Uterus (tissue), 2 donors: ENCODE data around the gene ACSL3.

Experiments
- POLR2A ChIP-seq, 2 donors: fragments of 450-650 bp; IDR thresholded peaks; one replicate each; pipeline ENCODE4 v1.6.1; 2016; ENCODE audit warnings: antibody characterized with exemption in 2 of 2, mild to moderate bottlenecking in 1 of 2, moderate library complexity in 1 of 2
- TF ChIP-seq, protein P1 (sequence below), 4 experiments: fragments of 200-600 bp in 2 of 4; fragments of 450-650 bp in 2 of 4; sonication (generic) in 2 of 4; IDR thresholded peaks; one replicate each; pipeline ENCODE4 v1.5.1; 2016 to 2019; ENCODE audit warnings: antibody characterized with exemption in 4 of 4, mild to moderate bottlenecking in 2 of 4, moderate library complexity in 1 of 4

DNA sequence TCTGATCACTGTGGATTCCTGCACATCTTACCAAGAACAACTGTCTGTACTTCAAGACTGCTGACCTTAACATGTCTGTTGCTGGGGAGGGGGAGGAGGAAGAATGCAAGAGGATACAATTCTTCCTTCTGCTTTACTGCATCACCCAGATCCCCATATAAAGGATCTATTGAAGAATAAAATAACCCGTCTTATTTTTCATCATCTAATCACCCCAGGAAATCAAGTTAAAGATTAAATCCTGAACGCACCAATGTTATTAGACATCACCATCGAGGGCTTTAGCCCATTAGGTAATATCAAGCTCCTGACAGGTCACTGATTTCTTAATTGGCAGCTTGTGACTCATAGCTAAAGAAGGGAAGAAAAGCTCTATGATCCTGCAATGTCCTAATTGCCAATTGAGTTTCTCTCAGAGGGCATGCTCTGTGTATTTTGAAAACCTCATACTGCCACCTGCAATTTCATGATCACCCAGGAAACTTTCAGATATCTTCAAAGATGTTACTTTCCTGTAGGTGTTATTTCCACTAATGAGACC lies 115.8 kb downstream of the ACSL3 start:
- TF ChIP-seq POLR2A (IDR thresholded peaks at IDR 0.05) = no peak
- TF ChIP-seq, protein P1, sequence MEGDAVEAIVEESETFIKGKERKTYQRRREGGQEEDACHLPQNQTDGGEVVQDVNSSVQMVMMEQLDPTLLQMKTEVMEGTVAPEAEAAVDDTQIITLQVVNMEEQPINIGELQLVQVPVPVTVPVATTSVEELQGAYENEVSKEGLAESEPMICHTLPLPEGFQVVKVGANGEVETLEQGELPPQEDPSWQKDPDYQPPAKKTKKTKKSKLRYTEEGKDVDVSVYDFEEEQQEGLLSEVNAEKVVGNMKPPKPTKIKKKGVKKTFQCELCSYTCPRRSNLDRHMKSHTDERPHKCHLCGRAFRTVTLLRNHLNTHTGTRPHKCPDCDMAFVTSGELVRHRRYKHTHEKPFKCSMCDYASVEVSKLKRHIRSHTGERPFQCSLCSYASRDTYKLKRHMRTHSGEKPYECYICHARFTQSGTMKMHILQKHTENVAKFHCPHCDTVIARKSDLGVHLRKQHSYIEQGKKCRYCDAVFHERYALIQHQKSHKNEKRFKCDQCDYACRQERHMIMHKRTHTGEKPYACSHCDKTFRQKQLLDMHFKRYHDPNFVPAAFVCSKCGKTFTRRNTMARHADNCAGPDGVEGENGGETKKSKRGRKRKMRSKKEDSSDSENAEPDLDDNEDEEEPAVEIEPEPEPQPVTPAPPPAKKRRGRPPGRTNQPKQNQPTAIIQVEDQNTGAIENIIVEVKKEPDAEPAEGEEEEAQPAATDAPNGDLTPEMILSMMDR (IDR thresholded peaks at IDR 0.05) = no peak
